K562 (cell line): ENCODE measurements around the gene CLCN6. TPM values are rescaled to one million over a fixed set of nuclear protein-coding genes. Genes with fewer than 3 reads are reported as not detected.

Experiments
- ATF1 ChIP-seq, 2 experiments: fragments of 450-650 bp in 1 of 2; IDR thresholded peaks; 2 replicates each; pipeline ENCODE4 v1.6.1; 2016; ENCODE audit warnings: missing compliant biosample characterization in 1 of 2, missing genetic modification characterization in 1 of 2
- BRF1 ChIP-seq: IDR thresholded peaks from 3 replicates; pipeline ENCODE4 v1.6.1; 2011; ENCODE audit warnings: borderline replicate concordance, mild to moderate bottlenecking; ENCODE audit not compliant: insufficient read length; ENCODE audit errors: extremely low read depth
- CBX3 ChIP-seq, 2 experiments: IDR thresholded peaks; 1 replicate in 1 of 2; 2 replicates in 1 of 2; pipeline ENCODE4 v1.6.1; 2012; ENCODE audit warnings: inconsistent platforms in 2 of 2, low read length in 2 of 2, borderline replicate concordance in 1 of 2, control low read depth in 1 of 2
- CEBPG ChIP-seq, 3 experiments: fragments of 200-800 bp in 1 of 3; sonication (Bioruptor generic) in 1 of 3; sonication (generic) in 1 of 3; formaldehyde crosslinking in 1 of 3; IDR thresholded peaks in 2 of 3; conservative IDR thresholded peaks in 1 of 3; 2 replicates each; pipeline versions ENCODE4 v1.6.1 to v1.8.0; 2016 to 2022; ENCODE audit warnings: missing compliant biosample characterization in 2 of 3, missing genetic modification characterization in 2 of 3, mild to moderate bottlenecking in 1 of 3, missing genetic modification reagents in 1 of 3
- EWSR1 ChIP-seq: fragments of 450-650 bp; IDR thresholded peaks from 2 replicates; pipeline ENCODE4 v1.6.1; 2018; ENCODE audit warnings: borderline replicate concordance, mild to moderate bottlenecking, low read depth, moderate library complexity; ENCODE audit not compliant: partially characterized antibody
- HDAC3 ChIP-seq: fragments of 450-650 bp; IDR thresholded peaks from 2 replicates; pipeline ENCODE4 v1.6.1; 2018; ENCODE audit warnings: borderline replicate concordance, mild to moderate bottlenecking, moderate library complexity; ENCODE audit not compliant: partially characterized antibody
- HNRNPK ChIP-seq: fragments of 200-400 bp; formaldehyde crosslinking; IDR thresholded peaks from one replicate; pipeline ENCODE4 v1.6.1; 2018; ENCODE audit warnings: mild to moderate bottlenecking, low read depth, low read length; ENCODE audit not compliant: poor library complexity, severe bottlenecking
- JUND ChIP-seq, 2 experiments: IDR thresholded peaks; 2 replicates in 1 of 2; 3 replicates in 1 of 2; pipeline ENCODE4 v1.6.1; 2011; ENCODE audit warnings: borderline replicate concordance in 2 of 2, low read depth in 2 of 2, low read length in 2 of 2, improper control_type of control experiment in 1 of 2, missing biosample characterization in 1 of 2, missing genetic modification characterization in 1 of 2, missing genetic modification reagents in 1 of 2
- MBD2 ChIP-seq: sonication (generic); IDR thresholded peaks from 2 replicates; pipeline ENCODE4 v1.6.1; 2016; ENCODE audit warnings: low read depth, borderline replicate concordance
- MXD1 ChIP-seq: fragments of 250-450 bp; sonication (Bioruptor Pico); IDR thresholded peaks from 2 replicates; pipeline ENCODE4 v1.8.0; 2021; ENCODE audit warnings: borderline replicate concordance, mild to moderate bottlenecking, moderate library complexity; ENCODE audit not compliant: poor library complexity, severe bottlenecking
- MYNN ChIP-seq, 2 experiments: sonication (generic); formaldehyde crosslinking in 1 of 2; IDR thresholded peaks; 2 replicates each; pipeline versions ENCODE4 v1.5.0 to v1.6.1; 2016 to 2020; ENCODE audit warnings: antibody characterized with exemption in 1 of 2, missing genetic modification reagents in 1 of 2
- PHB2 ChIP-seq: fragments of 450-650 bp; IDR thresholded peaks from 2 replicates; pipeline ENCODE4 v1.6.1; 2017; ENCODE audit warnings: low read depth
- PHF20 ChIP-seq: fragments of 450-650 bp; IDR thresholded peaks from 2 replicates; pipeline ENCODE4 v1.6.1; 2018; ENCODE audit not compliant: partially characterized antibody
- RBM25 ChIP-seq: fragments of 200-400 bp; formaldehyde crosslinking; IDR thresholded peaks from 2 replicates; pipeline ENCODE4 v1.6.1; 2018; ENCODE audit warnings: low read length, low read depth, moderate library complexity; ENCODE audit not compliant: severe bottlenecking
- SMARCE1 ChIP-seq: fragments of 450-650 bp; IDR thresholded peaks from 2 replicates; pipeline ENCODE4 v1.7.1; 2016; ENCODE audit warnings: mild to moderate bottlenecking
- SNRNP70 ChIP-seq: fragments of 200-400 bp; formaldehyde crosslinking; optimal IDR thresholded peaks from 2 replicates; pipeline ENCODE3; 2017; ENCODE audit warnings: low read depth, low read length
- TAF1 ChIP-seq: IDR thresholded peaks from 2 replicates; pipeline ENCODE4 v1.6.1; 2011; ENCODE audit warnings: mild to moderate bottlenecking, low read length, moderate library complexity; ENCODE audit not compliant: insufficient read depth, control insufficient read depth, severe bottlenecking; ENCODE audit errors: extremely low read depth
- U2AF1 ChIP-seq: fragments of 200-400 bp; formaldehyde crosslinking; optimal IDR thresholded peaks from 2 replicates; pipeline ENCODE3; 2017; ENCODE audit warnings: mild to moderate bottlenecking, low read depth, low read length, moderate library complexity
- ZBED1 ChIP-seq: IDR thresholded peaks from 2 replicates; pipeline ENCODE4 v1.6.1; 2014
- ZBTB49 ChIP-seq: sonication (generic); formaldehyde crosslinking; IDR thresholded peaks from 2 replicates; pipeline ENCODE4 v1.8.0; 2022; ENCODE audit warnings: missing genetic modification reagents, mild to moderate bottlenecking, borderline replicate concordance
- ZNF282 ChIP-seq: sonication (generic); formaldehyde crosslinking; IDR thresholded peaks from 2 replicates; pipeline ENCODE4 v1.8.1; 2023; ENCODE audit warnings: missing genetic modification reagents
- ZNF586 ChIP-seq: fragments of 450-650 bp; formaldehyde crosslinking; conservative IDR thresholded peaks from 2 replicates; pipeline ENCODE4 v1.4.0; 2020; ENCODE audit warnings: mild to moderate bottlenecking, moderate library complexity
- polyA plus RNA-seq, 8 experiments: library from polyadenylated mRNA; depleted of rRNA in 4 of 8; stranded (reverse) in 5 of 8; unstranded in 3 of 8; fragments of >200 nt; fragmentation: Nextera tagmentation in 2 of 8; fragmentation: Illumina TruSeq in 1 of 8; extraction: Ambion mirVana in 2 of 8; extraction: Trizol in 1 of 8; gene quantifications; 2 replicates each; pipeline versions ENCODE4 v1.2.1 to v1.2.3, GENCODE V29; 2011 to 2014; ENCODE audit warnings: inconsistent platforms in 1 of 8, missing spikeins in 1 of 8
- total RNA-seq, 7 experiments: library from RNA; depleted of rRNA in 6 of 7; stranded (reverse); fragments of >200 nt in 6 of 7; fragmentation: Illumina TruSeq in 2 of 7; extraction: Trizol in 2 of 7; gene quantifications; 2 replicates each; pipeline versions ENCODE4 v1.2.1 to v1.2.3, GENCODE V29; 2011 to 2021; ENCODE audit warnings: low replicate concordance in 1 of 7

Gene CLCN6
- total and polyA plus RNA-seq, 9 of the 15 experiments (the other 6 are each of a cell fraction or from before 2014, with no cell fraction given) = 2.0 to 21.8 (median 13.6) TPM

GRCh38 chr1:11784993-11785769 is 20.8 kb upstream of the CLCN6 start (continued):
- TF ChIP-seq ZBTB49 (CRISPR knock-in tag) = no peak
- TF ChIP-seq MXD1 (CRISPR knock-in tag) = no peak
- peak; percentile 74; the same call in 1 of the 2 replicates for TF ChIP-seq JUND (IDR thresholded peaks at IDR 0.05; ENCODE audit: borderline replicate concordance, low read depth, low read length)
- TF ChIP-seq JUND (tag; IDR thresholded peaks at IDR 0.05; ENCODE audit: borderline replicate concordance, low read depth, low read length) = peak; percentile 54; the same call in 1 of the 3 replicates
- no peak for TF ChIP-seq PHF20
- TF ChIP-seq PHB2 = no peak
- TF ChIP-seq ZBED1 = no peak
- TF ChIP-seq U2AF1 = peak; percentile 70
- TF ChIP-seq MBD2 = no peak; the same call in none of the 2 replicates
- no peak for TF ChIP-seq RBM25
- TF ChIP-seq SMARCE1 = no peak
- TF ChIP-seq HNRNPK = no peak
- TF ChIP-seq BRF1 = no peak
- peak; percentile 73 for TF ChIP-seq MYNN (IDR thresholded peaks at IDR 0.05)
- no peak for TF ChIP-seq MYNN (CRISPR knock-in tag; IDR thresholded peaks at IDR 0.05)
- no peak for TF ChIP-seq ZNF586
- no peak for TF ChIP-seq EWSR1
- TF ChIP-seq CEBPG (CRISPR knock-in tag; IDR thresholded peaks at IDR 0.05) = no peak
- TF ChIP-seq CEBPG (tag; conservative IDR thresholded peaks at IDR 0.05 in 1 of 2, IDR thresholded peaks at IDR 0.05 in 1 of 2) = no peak
- no peak for TF ChIP-seq ATF1 (CRISPR knock-in tag; IDR thresholded peaks at IDR 0.05)
- peak; percentile 45 for TF ChIP-seq ATF1 (tag; IDR thresholded peaks at IDR 0.05)
- no peak for TF ChIP-seq SNRNP70
- peak in 1 of 2 experiments; percentile 74; a peak in 1 of 3 replicates for TF ChIP-seq CBX3 (IDR thresholded peaks at IDR 0.05; ENCODE audit: borderline replicate concordance in 1 of 2, low read length in 2 of 2)
- TF ChIP-seq TAF1 = peak; percentile 26
- TF ChIP-seq ZNF282 (CRISPR knock-in tag) = no peak
- TF ChIP-seq HDAC3 = no peak
